Peyer's patch (tissue), 4 donors: ENCODE data around the gene YKT6.

Experiments
- POLR2A ChIP-seq, 2 donors: fragments of 450-650 bp; IDR thresholded peaks; one replicate each; pipeline ENCODE4 v1.5.1; 2017; ENCODE audit warnings: antibody characterized with exemption in 2 of 2, mild to moderate bottlenecking in 2 of 2, moderate library complexity in 2 of 2
- TF ChIP-seq, protein P1 (sequence below), 6 experiments: fragments of 450-650 bp in 4 of 6; fragments of 200-600 bp in 2 of 6; sonication (generic) in 1 of 6; IDR thresholded peaks; one replicate each; pipeline ENCODE4 v1.5.1; 2017 to 2019; ENCODE audit warnings: antibody characterized with exemption in 6 of 6, mild to moderate bottlenecking in 3 of 6, moderate library complexity in 1 of 6

DNA sequence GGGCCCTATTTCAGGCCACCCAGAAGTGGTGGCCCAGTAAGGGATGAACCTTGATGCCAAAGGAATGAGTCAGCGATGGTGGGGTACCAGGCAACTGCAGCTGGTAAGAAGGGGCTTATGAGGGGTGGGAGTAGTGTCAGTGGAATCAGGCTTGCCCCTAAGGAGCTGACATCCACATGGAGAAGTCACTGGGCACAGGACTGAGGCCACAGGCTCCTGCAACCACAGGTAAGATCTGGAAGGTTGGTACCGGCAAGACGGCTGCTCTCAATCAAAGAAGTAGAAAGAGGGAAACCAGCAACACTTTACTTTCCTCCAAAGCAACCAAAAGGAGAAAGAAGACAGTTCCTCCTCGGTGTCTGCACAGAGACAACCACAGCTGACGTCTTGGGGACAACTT is 14.0 kb upstream of the YKT6 start:
- TF ChIP-seq, protein P1, sequence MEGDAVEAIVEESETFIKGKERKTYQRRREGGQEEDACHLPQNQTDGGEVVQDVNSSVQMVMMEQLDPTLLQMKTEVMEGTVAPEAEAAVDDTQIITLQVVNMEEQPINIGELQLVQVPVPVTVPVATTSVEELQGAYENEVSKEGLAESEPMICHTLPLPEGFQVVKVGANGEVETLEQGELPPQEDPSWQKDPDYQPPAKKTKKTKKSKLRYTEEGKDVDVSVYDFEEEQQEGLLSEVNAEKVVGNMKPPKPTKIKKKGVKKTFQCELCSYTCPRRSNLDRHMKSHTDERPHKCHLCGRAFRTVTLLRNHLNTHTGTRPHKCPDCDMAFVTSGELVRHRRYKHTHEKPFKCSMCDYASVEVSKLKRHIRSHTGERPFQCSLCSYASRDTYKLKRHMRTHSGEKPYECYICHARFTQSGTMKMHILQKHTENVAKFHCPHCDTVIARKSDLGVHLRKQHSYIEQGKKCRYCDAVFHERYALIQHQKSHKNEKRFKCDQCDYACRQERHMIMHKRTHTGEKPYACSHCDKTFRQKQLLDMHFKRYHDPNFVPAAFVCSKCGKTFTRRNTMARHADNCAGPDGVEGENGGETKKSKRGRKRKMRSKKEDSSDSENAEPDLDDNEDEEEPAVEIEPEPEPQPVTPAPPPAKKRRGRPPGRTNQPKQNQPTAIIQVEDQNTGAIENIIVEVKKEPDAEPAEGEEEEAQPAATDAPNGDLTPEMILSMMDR (IDR thresholded peaks at IDR 0.05): no peak
- TF ChIP-seq POLR2A (IDR thresholded peaks at IDR 0.05): no peak
